Aorta (tissue), 5 donors: ENCODE results near the gene CTNNA2. TPM values are rescaled to one million over a fixed set of nuclear protein-coding genes. Genes with fewer than 3 reads are reported as not detected.

Source experiments
- ATAC-seq: fragments of 200-7000 bp; cut with Tn5 transposase; one replicate; pipeline ENCODE4 v1.9.1; 2022; ENCODE audit warnings: moderate library complexity; ENCODE audit not compliant: low FRiP score
- DNase-seq, 2 donors: peaks; one replicate each; pipeline ENCODE4 v3.0.0-alpha.2; 2020
- H3K27ac ChIP-seq, 2 donors: one replicate each; pipeline ENCODE4 v1.5.1; 2013; ENCODE audit warnings: low read length in 2 of 2, mild to moderate bottlenecking in 2 of 2, moderate library complexity in 2 of 2, control low read depth in 1 of 2, inconsistent platforms in 1 of 2, low read depth in 1 of 2
- H3K27me3 ChIP-seq, 2 donors: one replicate each; pipeline ENCODE4 v1.6.1; 2013; ENCODE audit warnings: control low read depth in 1 of 2, low read length in 1 of 2, mild to moderate bottlenecking in 1 of 2, moderate library complexity in 1 of 2; ENCODE audit not compliant: insufficient read depth in 2 of 2, control insufficient read depth in 1 of 2
- H3K36me3 ChIP-seq, 2 donors: one replicate each; pipeline ENCODE4 v1.6.1; 2013; ENCODE audit warnings: control low read depth in 1 of 2, low read length in 1 of 2, mild to moderate bottlenecking in 1 of 2; ENCODE audit not compliant: insufficient read depth in 2 of 2, control insufficient read depth in 1 of 2
- H3K4me1 ChIP-seq, 2 donors: one replicate each; pipeline ENCODE4 v1.6.1; 2013; ENCODE audit warnings: low read length in 2 of 2, control low read depth in 1 of 2, mild to moderate bottlenecking in 1 of 2, moderate library complexity in 1 of 2; ENCODE audit not compliant: insufficient read depth in 2 of 2, control insufficient read depth in 1 of 2
- H3K4me3 ChIP-seq, 2 donors: one replicate each; pipeline ENCODE4 v1.5.1; 2013; ENCODE audit warnings: low read length in 2 of 2, control low read depth in 1 of 2, mild to moderate bottlenecking in 1 of 2
- H3K9me3 ChIP-seq: one replicate; pipeline ENCODE4 v1.6.1; 2013; ENCODE audit warnings: mild to moderate bottlenecking, low read length; ENCODE audit not compliant: control insufficient read depth
- whole genome bisulfite sequencing, 2 donors: extraction: QIAGEN DNeasy Blood & Tissue Kit; methylation state at CpG; one replicate each; pipeline ENCODE4 v1.1.7; 2013; 5-methylcytosine and 5-hydroxymethylcytosine counted together
- intact Hi-C, 2 donors: fragments of 100-400 bp; cut with DNase I; formaldehyde crosslinking; loops; one replicate each; pipeline versions ENCODE4 v1.14.2 to v1.15.0; 2022
- polyA plus RNA-seq, 2 donors: library from polyadenylated mRNA; stranded (reverse); fragments of 200-250 nt; gene quantifications; one replicate each; pipeline ENCODE4 v1.2.3, GENCODE V29; 2013
- total RNA-seq, 2 donors: library from RNA; stranded (reverse); fragmentation: NEBNext Ultra II Directional; extraction: Animal tissue kit (Norgen Biotek cat#: 25700); gene quantifications; one replicate each; pipeline ENCODE4 v1.2.1, GENCODE V29; 2021
- donor health status: healthy with polysubstance abuse.
- donor health status: Bipolar disorder and iron deficiency.
- donor health status: DM: no; HTN: no; CAD: no.
- donor health status: DM: no; HTN: no; CAD: no.
- donor health status: DM: yes; HTN: yes; CAD: no.

CTNNA2 gene
- total and polyA plus RNA-seq, 4 donors, result 0.05 to 0.12 TPM; not detected in 2

DNA sequence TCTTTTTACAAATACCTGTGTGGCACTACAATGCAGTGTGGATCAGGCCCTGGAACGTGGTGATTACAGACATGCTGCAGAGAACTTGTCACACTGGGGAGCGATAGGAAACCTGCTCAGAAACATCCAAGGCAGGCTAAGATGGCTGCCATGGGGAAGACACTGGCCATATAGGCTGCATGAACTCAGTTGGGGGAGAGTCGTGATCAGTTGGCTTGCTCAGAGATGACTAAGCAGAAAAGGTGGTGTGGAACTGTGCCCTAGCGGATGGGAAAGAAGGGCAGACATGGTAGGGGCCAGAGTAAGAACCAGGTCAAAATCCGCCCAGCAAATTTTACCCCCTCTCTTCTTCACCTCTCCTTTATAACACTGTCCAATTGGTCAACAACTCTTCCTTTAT is 483.9 kb downstream of the CTNNA2 start:
- no peak for ATAC-seq
- Histone ChIP-seq H3K4me1 (no peaks in the 10 kb centered on the region), H3K27me3 (peaks cover 0 to 3% of the 10 kb centered on the region in 2 donors), H3K36me3 (no peaks in the 10 kb centered on the region), H3K4me3 (no peak overlapping the region), H3K27ac (no peak overlapping the region), H3K9me3 (no peaks in the 10 kb centered on the region)
- DNase-seq, result no peak
- 86 to 87% methylated on average over 5 of the region's 5 CpGs for WGBS, 2 donors
- intact Hi-C loops, result no loop called here

DNA sequence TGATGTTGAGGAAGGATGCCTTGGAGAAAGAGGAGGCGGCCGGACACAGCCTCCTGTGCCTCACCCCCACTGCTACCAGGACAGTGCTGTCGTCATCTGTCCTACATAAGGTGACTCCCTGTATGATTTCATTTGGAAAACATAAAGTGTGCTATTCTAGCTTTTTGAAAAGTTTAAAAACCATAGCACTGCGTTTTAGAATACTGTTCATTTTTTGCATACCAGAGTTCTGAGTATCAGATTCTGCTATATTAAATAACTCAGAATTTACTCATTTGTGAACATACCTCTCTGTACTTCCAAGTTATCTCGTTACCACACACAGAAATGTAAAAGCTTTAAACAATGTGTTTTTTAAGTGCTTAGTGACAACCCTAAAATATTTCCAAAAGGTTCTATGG is 488.9 kb downstream of the CTNNA2 start:
- H3K4me3 ChIP-seq, result no peak overlapping the region
- no peaks in the 10 kb centered on the region for H3K27me3 ChIP-seq
- no peaks in the 10 kb centered on the region for H3K9me3 ChIP-seq
- H3K4me1 ChIP-seq, result no peaks in the 10 kb centered on the region
- no peak for ATAC-seq
- 8 to 21% methylated on average over 5 of the region's 5 CpGs for WGBS, 2 donors
- intact Hi-C loops, result no loop called here
- no peak overlapping the region for H3K27ac ChIP-seq
- DNase-seq, result no peak
- H3K36me3 ChIP-seq, result no peaks in the 10 kb centered on the region

DNA sequence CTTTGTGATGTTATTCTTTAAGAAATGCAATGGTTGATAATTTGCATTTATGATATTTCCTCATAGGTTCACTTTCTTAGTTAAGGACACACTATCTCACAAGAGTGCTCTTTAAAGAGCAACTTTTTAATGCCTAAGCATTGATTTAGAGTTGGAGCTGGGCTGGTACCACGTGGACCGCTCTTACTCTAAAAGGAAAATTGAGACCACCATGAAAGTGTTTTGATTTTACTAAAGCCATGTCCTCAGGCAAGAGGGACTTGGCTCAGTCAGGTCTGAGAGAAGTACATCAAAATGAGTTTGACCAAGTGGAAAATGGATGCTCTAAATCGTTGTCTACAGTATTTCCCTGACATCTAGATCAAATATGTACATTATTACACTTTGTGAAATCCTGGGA is 489.3 kb downstream of the CTNNA2 start:
- 39 to 42% methylated on average over 3 of the region's 3 CpGs for WGBS, 2 donors
- Histone ChIP-seq H3K36me3 (no peaks in the 10 kb centered on the region), H3K27ac (no peak overlapping the region), H3K4me3 (no peak overlapping the region), H3K9me3 (no peaks in the 10 kb centered on the region), H3K4me1 (no peaks in the 10 kb centered on the region), H3K27me3 (no peaks in the 10 kb centered on the region)
- no peak for DNase-seq
- no peak for ATAC-seq
- intact Hi-C loops, result no loop called here

- Histone ChIP-seq H3K4me3 (no peak overlapping the region), H3K27me3 (no peaks in the 10 kb centered on the region), H3K4me1 (no peaks in the 10 kb centered on the region), H3K9me3 (peaks cover under 1% of the 10 kb centered on the region), H3K36me3 (no peaks in the 10 kb centered on the region), H3K27ac (no peak overlapping the region)
- no peak for DNase-seq
- no peak for ATAC-seq
- WGBS, 2 donors, result 82% methylated on average over 6 of the region's 6 CpGs
- intact Hi-C loops, result no loop called here
Observed at GRCh38 chr2:80002568-80003157, 489.8 kb downstream of the CTNNA2 start.

DNA sequence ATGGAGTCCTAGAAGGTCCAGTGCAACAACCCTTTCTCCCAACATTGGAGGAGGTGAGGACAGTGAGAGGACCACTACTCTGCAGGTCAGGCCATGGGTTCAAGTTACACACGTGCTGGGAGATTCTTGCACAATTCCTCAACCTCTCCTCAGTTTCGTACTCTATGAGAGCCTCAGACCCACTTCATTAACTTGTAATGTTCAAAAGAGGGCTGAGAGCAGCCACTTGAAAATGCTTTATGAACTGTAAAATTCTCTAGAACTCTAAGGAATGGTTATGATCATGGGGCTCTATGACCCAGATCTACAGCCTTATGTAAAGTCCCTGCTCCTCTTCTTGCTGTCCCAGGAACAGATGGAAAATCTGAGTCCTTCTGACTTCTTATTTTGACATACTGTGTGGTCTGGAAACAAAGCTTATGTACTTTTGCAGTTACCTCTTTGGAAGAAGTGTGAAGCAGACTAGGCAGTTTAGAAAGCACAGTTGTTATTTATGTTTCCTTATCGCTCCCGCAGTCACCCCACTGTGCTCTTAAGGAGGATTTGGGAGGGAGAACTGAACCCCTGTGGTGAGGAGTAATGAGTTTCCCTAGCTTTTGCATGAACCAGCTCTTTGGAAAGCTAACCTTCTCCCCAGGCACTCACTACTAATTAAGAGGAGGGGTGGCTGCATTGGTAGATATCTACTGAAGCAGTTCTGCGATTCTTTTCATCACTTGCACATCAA is 495.1 kb downstream of the CTNNA2 start:
- H3K4me3 ChIP-seq, result no peak overlapping the region
- DNase-seq (no peak), ATAC-seq (no peak)
- no peaks in the 10 kb centered on the region for H3K27me3 ChIP-seq
- H3K9me3 ChIP-seq, result peaks cover 3% of the 10 kb centered on the region
- intact Hi-C loops, result no loop called here
- 38 to 42% methylated on average over 5 of the region's 5 CpGs for WGBS, 2 donors
- H3K27ac ChIP-seq, result no peak overlapping the region
- H3K4me1 ChIP-seq, result no peaks in the 10 kb centered on the region
- no peaks in the 10 kb centered on the region for H3K36me3 ChIP-seq

- no peaks in the 10 kb centered on the region for H3K36me3 ChIP-seq
- DNase-seq, result no peak
- intact Hi-C loops, result no loop called here
- no peaks in the 10 kb centered on the region for H3K27me3 ChIP-seq
- H3K27ac ChIP-seq, result no peak overlapping the region
- peaks cover 3% of the 10 kb centered on the region for H3K9me3 ChIP-seq
- no peaks in the 10 kb centered on the region for H3K4me1 ChIP-seq
- no peak for ATAC-seq
- WGBS, 2 donors, result 52 to 57% methylated on average over 4 of the region's 4 CpGs
- no peak overlapping the region for H3K4me3 ChIP-seq
Observed at GRCh38 chr2:80008596-80008995, 495.7 kb downstream of the CTNNA2 start.

GRCh38 chr2:80009211-80009610 is 496.4 kb downstream of the CTNNA2 start:
- H3K27ac ChIP-seq, result no peak overlapping the region
- no peak overlapping the region for H3K4me3 ChIP-seq
- ATAC-seq, result no peak
- 81 to 89% methylated on average over 3 of the region's 3 CpGs for WGBS, 2 donors
- H3K9me3 ChIP-seq, result peaks cover 3% of the 10 kb centered on the region
- intact Hi-C loops, result no loop called here
- H3K27me3 ChIP-seq, result no peaks in the 10 kb centered on the region
- H3K4me1 ChIP-seq, result no peaks in the 10 kb centered on the region
- DNase-seq, result no peak
- H3K36me3 ChIP-seq, result no peaks in the 10 kb centered on the region

GRCh38 chr2:80012061-80012460 is 499.2 kb downstream of the CTNNA2 start:
- Histone ChIP-seq H3K9me3 (peaks cover 3% of the 10 kb centered on the region), H3K27ac (no peak overlapping the region), H3K4me1 (no peaks in the 10 kb centered on the region), H3K27me3 (no peaks in the 10 kb centered on the region), H3K36me3 (no peaks in the 10 kb centered on the region), H3K4me3 (no peak overlapping the region)
- DNase-seq (no peak), ATAC-seq (no peak)
- intact Hi-C loops, result no loop called here
- WGBS, 2 donors, result 78 to 80% methylated on average over 3 of the region's 3 CpGs

- DNase-seq (no peak), ATAC-seq (no peak)
- Histone ChIP-seq H3K4me3 (no peak overlapping the region), H3K36me3 (no peaks in the 10 kb centered on the region), H3K4me1 (no peaks in the 10 kb centered on the region), H3K27ac (no peak overlapping the region), H3K9me3 (peaks cover 1% of the 10 kb centered on the region), H3K27me3 (no peaks in the 10 kb centered on the region)
- intact Hi-C loops, result no loop called here
Observed at GRCh38 chr2:80014637-80015036, 501.8 kb downstream of the CTNNA2 start.
